B cell (primary cell): Measurements from ENCODE around the gene LSM4. TPM values are rescaled to one million over a fixed set of nuclear protein-coding genes. Genes with fewer than 3 reads are reported as not detected.

Experiments
- ATAC-seq: fragments of 200-7000 bp; cut with Tn5 transposase; one replicate; pipeline ENCODE4 v1.10.0; 2021; ENCODE audit warnings: low read depth, mild to moderate bottlenecking, moderate number of reproducible peaks, moderate library complexity
- CTCF ChIA-PET: fragments of 350-600 bp; sonication (Branson Sonifier 250); formaldehyde crosslinking; loops from one replicate; lab custom pipeline; 2021; ENCODE audit warnings: antibody characterized with exemption, inconsistent platforms; lab: Charles Lee
- POLR2A ChIA-PET: fragments of 350-600 bp; sonication (Branson Sonifier 250); formaldehyde crosslinking; loops from one replicate; lab custom pipeline; 2021; ENCODE audit warnings: antibody characterized with exemption; lab: Charles Lee
- DNase-seq: peaks from one replicate; pipeline ENCODE4 v3.0.0; 2013
- H2AFZ ChIP-seq: 2 replicates; pipeline ENCODE4 v1.6.1; 2012; ENCODE audit warnings: mild to moderate bottlenecking, low read depth, low read length; ENCODE audit not compliant: insufficient read depth, poor library complexity, severe bottlenecking
- H3K27ac ChIP-seq, 2 donors: 1 replicate in 1 of 2; 2 replicates in 1 of 2; pipeline ENCODE4 v1.5.1; 2012 to 2013; ENCODE audit warnings: low read length in 2 of 2, mild to moderate bottlenecking in 2 of 2, moderate library complexity in 1 of 2
- H3K27me3 ChIP-seq, 4 experiments: fragments of 200-600 bp in 1 of 4; sonication (generic) in 1 of 4; replicated peaks in 1 of 4; 1 replicate in 2 of 4; 2 replicates in 2 of 4; pipeline versions ENCODE4 v1.6.1 to v1.7.0; 2013 to 2016; ENCODE audit warnings: low read length in 3 of 4, mild to moderate bottlenecking in 2 of 4, mixed read lengths in 1 of 4, moderate library complexity in 1 of 4; ENCODE audit not compliant: insufficient read depth in 4 of 4, control insufficient read depth in 3 of 4; ENCODE audit errors: control extremely low read depth in 1 of 4
- H3K36me3 ChIP-seq, 2 experiments: replicated peaks in 1 of 2; 1 replicate in 1 of 2; 2 replicates in 1 of 2; pipeline versions ENCODE4 v1.6.1 to v1.7.1; 2013; ENCODE audit warnings: low read length in 1 of 2; ENCODE audit not compliant: insufficient read depth in 2 of 2, control insufficient read depth in 1 of 2; ENCODE audit errors: control extremely low read depth in 1 of 2, extremely low read depth in 1 of 2
- H3K4me1 ChIP-seq, 2 donors: fragments of 200-600 bp in 1 of 2; sonication (generic) in 1 of 2; 1 replicate in 1 of 2; 2 replicates in 1 of 2; pipeline versions ENCODE4 v1.5.1 to v1.6.1; 2013 to 2017; ENCODE audit warnings: low read length in 2 of 2; ENCODE audit not compliant: control insufficient read depth in 2 of 2, insufficient read depth in 2 of 2
- H3K4me2 ChIP-seq: replicated peaks from 2 replicates; pipeline ENCODE3; 2012; ENCODE audit warnings: mild to moderate bottlenecking, low read depth, low read length; ENCODE audit not compliant: poor library complexity, severe bottlenecking
- H3K4me3 ChIP-seq, 5 experiments: fragments of 200-600 bp in 1 of 5; sonication (generic) in 1 of 5; 1 replicate in 3 of 5; 2 replicates in 2 of 5; pipeline versions ENCODE4 v1.5.1 to v1.7.0; 2011 to 2016; ENCODE audit warnings: low read length in 4 of 5, mild to moderate bottlenecking in 4 of 5, low read depth in 2 of 5, control low read depth in 1 of 5, moderate library complexity in 1 of 5; ENCODE audit not compliant: insufficient read depth in 1 of 5; ENCODE audit errors: control extremely low read depth in 1 of 5, extremely low read depth in 1 of 5
- H3K79me2 ChIP-seq: fragments of 200-600 bp; sonication (generic); one replicate; pipeline ENCODE4 v1.6.0; 2016; ENCODE audit warnings: low read length; ENCODE audit not compliant: control insufficient read depth, insufficient read depth
- H3K9ac ChIP-seq: fragments of 200-600 bp; sonication (generic); 2 replicates; pipeline ENCODE4 v1.6.1; 2017; ENCODE audit warnings: mild to moderate bottlenecking, low read length, moderate library complexity
- H3K9me3 ChIP-seq, 3 donors: one replicate each; pipeline versions ENCODE4 v1.6.1 to v1.7.1; 2013; ENCODE audit warnings: low read length in 2 of 3; ENCODE audit not compliant: control insufficient read depth in 2 of 3, insufficient read depth in 1 of 3; ENCODE audit errors: control extremely low read depth in 1 of 3
- H4K20me1 ChIP-seq: 2 replicates; pipeline ENCODE4 v1.6.0; 2012; ENCODE audit warnings: mild to moderate bottlenecking, low read length; ENCODE audit not compliant: insufficient read depth, control insufficient read depth, poor library complexity, severe bottlenecking
- H3K27ac Mint-ChIP-seq: one replicate; pipeline ENCODE4 v1.8.0; 2021; ENCODE audit warnings: mixed read lengths
- H3K27me3 Mint-ChIP-seq: one replicate; pipeline ENCODE4 v1.8.0; 2021; ENCODE audit warnings: mixed read lengths
- H3K4me1 Mint-ChIP-seq: one replicate; pipeline ENCODE4 v1.8.0; 2021; ENCODE audit warnings: mixed read lengths
- H3K4me3 Mint-ChIP-seq: one replicate; pipeline ENCODE4 v1.8.0; 2021; ENCODE audit warnings: mixed read lengths
- H3K9me3 Mint-ChIP-seq: one replicate; pipeline ENCODE4 v1.8.0; 2022; ENCODE audit warnings: mixed read lengths; ENCODE audit not compliant: insufficient read depth
- CTCF ChIP-seq: fragments of 200-600 bp; IDR thresholded peaks from one replicate; pipeline ENCODE4 v1.8.0; 2022; ENCODE audit warnings: antibody characterized with exemption, mild to moderate bottlenecking
- EZH2 ChIP-seq: IDR thresholded peaks from 2 replicates; pipeline ENCODE4 v1.6.1; 2012; ENCODE audit warnings: borderline replicate concordance, low read depth, mild to moderate bottlenecking, moderate library complexity, low read length; ENCODE audit not compliant: insufficient read depth, poor library complexity, severe bottlenecking
- WGBS: methylation state at CpG from one replicate; pipeline ENCODE4 v1.1.5; 2013; ENCODE audit warnings: missing lambda C conversion rate; ENCODE audit not compliant: insufficient coverage; 5-methylcytosine and 5-hydroxymethylcytosine counted together
- intact Hi-C: fragments of 100-400 bp; cut with micrococcal nuclease; formaldehyde crosslinking; loops from one replicate; pipeline ENCODE4 v1.10.0; 2022
- polyA plus RNA-seq: library from polyadenylated mRNA; depleted of rRNA; stranded (reverse); fragments of >200 nt; gene quantifications from 2 replicates; pipeline ENCODE4 v1.2.3, GENCODE V29; 2012
- total RNA-seq, 2 donors: library from RNA; stranded (reverse); fragments of 120-200 nt in 1 of 2; gene quantifications; 1 replicate in 1 of 2; 2 replicates in 1 of 2; pipeline versions ENCODE4 v1.2.3 to v1.2.4, GENCODE V29; 2013 to 2022

LSM4 gene
- total and polyA plus RNA-seq, 2 donors (not counting 1 experiment from before 2014, with no cell fraction given), result 66.3 to 86.1 TPM

- peaks cover 56% of the 10 kb centered on the region for H3K4me1 Mint-ChIP-seq
- no peak overlapping the region for H2AFZ ChIP-seq
- no peak for ATAC-seq
- no peaks in the 10 kb centered on the region for H3K36me3 ChIP-seq
- H3K4me3 ChIP-seq, result peak overlapping the region in 1 of 5 experiments; percentile 99
- H3K4me3 Mint-ChIP-seq, result peak overlapping the region; percentile 82
- intact Hi-C loops, result loop anchor here (1.0 to 5.0 kb wide), 4 partner anchors 10 to 272 kb away; partner anchors contain the start of genes JUND and LSM4
- WGBS, result 92% methylated on average over 15 of the region's 18 CpGs
- DNase-seq, result no peak
- no peaks in the 10 kb centered on the region for H3K9me3 ChIP-seq
- no peaks in the 10 kb centered on the region for H3K27me3 ChIP-seq
- no peaks in the 10 kb centered on the region for H3K9me3 Mint-ChIP-seq
- POLR2A ChIA-PET, result interaction anchor here (2.5 to 6.6 kb wide), 4 partner anchors 10 to 28 kb away, joined by 17 to 318 read pairs (median 116); partner anchors contain the start of genes JUND and LSM4
- TF ChIP-seq CTCF, result no peak
- no peak for TF ChIP-seq EZH2
- peak overlapping the region; percentile 99 for H3K4me2 ChIP-seq
- H3K4me1 ChIP-seq, result peaks cover 44 to 58% of the 10 kb centered on the region in 2 donors
- CTCF ChIA-PET, result interaction anchor here (0.8 to 6.5 kb wide), 6 partner anchors 8 to 31 kb away, joined by 3 to 138 read pairs (median 9); partner anchors contain the start of genes JUND and LSM4
- peaks cover 5% of the 10 kb centered on the region for H3K79me2 ChIP-seq
- no peaks in the 10 kb centered on the region for H4K20me1 ChIP-seq
- H3K27me3 Mint-ChIP-seq, result no peaks in the 10 kb centered on the region
- H3K27ac Mint-ChIP-seq, result peak overlapping the region; percentile 96
- H3K27ac ChIP-seq, result peak overlapping the region; percentile 100
- peak overlapping the region; percentile 100 for H3K9ac ChIP-seq
Measured at GRCh38 chr19:18293642-18294466, 29.0 kb downstream of the LSM4 start.
